HEK293 (cell line): Measurements from ENCODE around the gene NTF4.

Experiments
- CTCF ChIA-PET: fragments of 350-600 bp; formaldehyde crosslinking; extraction: SDS; loops from one replicate; lab custom pipeline; 2021; ENCODE audit warnings: antibody characterized with exemption; lab: Yijun Ruan, JAX
- POLR2A ChIA-PET: fragments of 300-600 bp; formaldehyde crosslinking; extraction: SDS; loops from one replicate; lab custom pipeline; 2020; ENCODE audit warnings: antibody characterized with exemption, inconsistent platforms; lab: Yijun Ruan, JAX
- H3K27ac ChIP-seq: fragments of 200-500 bp; sonication (Bioruptor generic); 2 replicates; pipeline ENCODE4 v1.5.1; 2014; ENCODE audit warnings: low read depth, low read length, control low read depth, inconsistent platforms; ENCODE audit errors: extremely low read depth
- H3K36me3 ChIP-seq, 2 experiments: fragments of 200-500 bp in 1 of 2; sonication (Bioruptor generic) in 1 of 2; 1 replicate in 1 of 2; 2 replicates in 1 of 2; pipeline ENCODE4 v1.5.1; 2014 to 2017; ENCODE audit warnings: inconsistent platforms in 2 of 2, low read length in 2 of 2; ENCODE audit not compliant: control insufficient read depth in 2 of 2, insufficient read depth in 1 of 2
- H3K4me1 ChIP-seq: fragments of 200-500 bp; sonication (Bioruptor generic); 2 replicates; pipeline ENCODE4 v1.5.1; 2014; ENCODE audit warnings: mild to moderate bottlenecking, low read length, inconsistent platforms; ENCODE audit not compliant: control insufficient read depth, insufficient read depth
- H3K4me3 ChIP-seq: 2 replicates; pipeline ENCODE4 v1.5.1; 2011; ENCODE audit warnings: low read depth, mild to moderate bottlenecking, control low read depth, low read length, moderate library complexity
- H3K9me3 ChIP-seq: fragments of 200-500 bp; sonication (Bioruptor generic); 2 replicates; pipeline ENCODE4 v1.5.1; 2014; ENCODE audit warnings: low read depth, low read length, inconsistent platforms; ENCODE audit not compliant: control insufficient read depth, insufficient read depth
- ATF2 ChIP-seq: fragments of 450-650 bp; formaldehyde crosslinking; IDR thresholded peaks from 2 replicates; pipeline ENCODE4 v1.5.1; 2016; ENCODE audit warnings: missing biosample characterization, missing genetic modification characterization, low read depth
- PRDM2 ChIP-seq: fragments of 450-650 bp; formaldehyde crosslinking; IDR thresholded peaks from 2 replicates; pipeline ENCODE4 v1.5.1; 2016; ENCODE audit warnings: missing biosample characterization, missing genetic modification characterization, borderline replicate concordance
- ZBTB49 ChIP-seq: fragments of 450-650 bp; formaldehyde crosslinking; IDR thresholded peaks from 2 replicates; pipeline ENCODE4 v1.5.1; 2016; ENCODE audit warnings: missing biosample characterization, missing genetic modification characterization, low read depth
- ZEB2 ChIP-seq: fragments of 450-650 bp; formaldehyde crosslinking; IDR thresholded peaks from 2 replicates; pipeline ENCODE4 v1.5.1; 2016; ENCODE audit warnings: missing biosample characterization, missing genetic modification characterization
- ZNF121 ChIP-seq: fragments of 450-650 bp; formaldehyde crosslinking; IDR thresholded peaks from 2 replicates; pipeline ENCODE4 v1.5.1; 2016; ENCODE audit warnings: missing biosample characterization, missing genetic modification characterization
- ZNF18 ChIP-seq: fragments of 450-650 bp; formaldehyde crosslinking; IDR thresholded peaks from 2 replicates; pipeline ENCODE4 v1.5.1; 2016; ENCODE audit warnings: missing biosample characterization, missing genetic modification characterization
- ZNF354C ChIP-seq: fragments of 450-650 bp; formaldehyde crosslinking; IDR thresholded peaks from 2 replicates; pipeline ENCODE4 v1.5.1; 2016; ENCODE audit warnings: missing biosample characterization, missing genetic modification characterization, low read depth, borderline replicate concordance
- ZNF48 ChIP-seq: fragments of 450-650 bp; formaldehyde crosslinking; IDR thresholded peaks from 2 replicates; pipeline ENCODE4 v1.5.1; 2016; ENCODE audit warnings: missing biosample characterization, missing genetic modification characterization
- ZNF701 ChIP-seq: fragments of 450-650 bp; formaldehyde crosslinking; IDR thresholded peaks from 2 replicates; pipeline ENCODE4 v1.5.1; 2016; ENCODE audit warnings: missing biosample characterization, missing genetic modification characterization
- TF ChIP-seq, protein P1 (sequence below): fragments of 450-650 bp; formaldehyde crosslinking; IDR thresholded peaks from 2 replicates; pipeline ENCODE4 v1.5.1; 2016; ENCODE audit warnings: missing biosample characterization, missing genetic modification characterization

The NTF4 gene

GRCh38 chr19:49111218-49111998, 46.8 kb upstream of the NTF4 start (continued):
- TF ChIP-seq PRDM2 (tag by site-specific recombination) (no peak), ZNF121 (tag by site-specific recombination) (0 out of 2 replicates have a peak, but pooled peaks have one; percentile 37), ZNF48 (no peak), ZNF701 (tag by site-specific recombination) (no peak), ATF2 (no peak), ZNF18 (tag by site-specific recombination) (no peak)
- TF ChIP-seq, protein P1, sequence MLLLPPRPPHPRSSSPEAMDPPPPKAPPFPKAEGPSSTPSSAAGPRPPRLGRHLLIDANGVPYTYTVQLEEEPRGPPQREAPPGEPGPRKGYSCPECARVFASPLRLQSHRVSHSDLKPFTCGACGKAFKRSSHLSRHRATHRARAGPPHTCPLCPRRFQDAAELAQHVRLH (tag by site-specific recombination) = no peak

- ChIA-PET POLR2A (interaction anchor here (1.6 to 1.7 kb wide), 2 partner anchors 13 to 17 kb away, joined by 4 to 8 read pairs; no protein-coding TSS in a partner anchor), CTCF (interaction anchor here (0.6 to 7.9 kb wide), 6 partner anchors 13 to 489 kb away, joined by 3 to 104 read pairs (median 4); no protein-coding TSS in a partner anchor)
- 0 out of 2 replicates have a peak, but pooled peaks have one; percentile 3 for TF ChIP-seq ZEB2 (tag by site-specific recombination)
- TF ChIP-seq ZNF354C = no peak
- TF ChIP-seq ZBTB49 = no peak
- Histone ChIP-seq H3K4me3 (no peak overlapping the region), H3K4me1 (peaks cover 11% of the 10 kb centered on the region), H3K36me3 (peaks cover 28 to 43% of the 10 kb centered on the region in 2 experiments), H3K27ac (no peak overlapping the region), H3K9me3 (no peaks in the 10 kb centered on the region)
These were observed 45.9 kb upstream of the NTF4 start for GRCh38 chr19:49110567-49110966.
